Measurements from ENCODE around the gene JKAMP. TPM values are rescaled to one million over a fixed set of nuclear protein-coding genes. Genes with fewer than 3 reads are reported as not detected.

The JKAMP gene
- total RNA-seq, 1 donor from 2014 or later: 39.5 TPM

- H3K27ac Mint-ChIP-seq: no peak overlapping the region
- no peak for DNase-seq (ENCODE audit: extremely low spot score, unreplicated experiment)
- no peaks in the 10 kb centered on the region for H3K36me3 Mint-ChIP-seq
- H3K4me1 Mint-ChIP-seq (ENCODE audit: unreplicated experiment): no peaks in the 10 kb centered on the region
- no peaks in the 10 kb centered on the region for H3K9me3 Mint-ChIP-seq
- TF ChIP-seq CTCF (conservative IDR thresholded peaks at IDR 0.05): no peak
- H3K27me3 Mint-ChIP-seq: no peaks in the 10 kb centered on the region
- no peak overlapping the region for H3K4me3 Mint-ChIP-seq
Observed at GRCh38 chr14:59510001-59510400, 25.7 kb downstream of the JKAMP start.

- Mint-ChIP-seq H3K4me3 (no peak overlapping the region), H3K36me3 (no peaks in the 10 kb centered on the region), H3K27ac (no peak overlapping the region), H3K27me3 (no peaks in the 10 kb centered on the region), H3K9me3 (no peaks in the 10 kb centered on the region), H3K4me1 (ENCODE audit: unreplicated experiment) (no peaks in the 10 kb centered on the region)
- no peak for DNase-seq (ENCODE audit: extremely low spot score, unreplicated experiment)
- no peak for TF ChIP-seq CTCF (conservative IDR thresholded peaks at IDR 0.05)
Observed at GRCh38 chr14:59510966-59511365, 26.6 kb downstream of the JKAMP start.

GRCh38 chr14:59511916-59512575 lies 27.7 kb downstream of the JKAMP start:
- Mint-ChIP-seq H3K4me1 (ENCODE audit: unreplicated experiment) (no peaks in the 10 kb centered on the region), H3K27me3 (no peaks in the 10 kb centered on the region), H3K27ac (no peak overlapping the region), H3K36me3 (no peaks in the 10 kb centered on the region), H3K9me3 (no peaks in the 10 kb centered on the region), H3K4me3 (no peak overlapping the region)
- peak; percentile 79 for TF ChIP-seq CTCF (conservative IDR thresholded peaks at IDR 0.05)
- DNase-seq (ENCODE audit: extremely low spot score, unreplicated experiment): no peak

- Mint-ChIP-seq H3K27me3 (peaks cover 3% of the 10 kb centered on the region), H3K9me3 (no peaks in the 10 kb centered on the region), H3K4me1 (ENCODE audit: unreplicated experiment) (no peaks in the 10 kb centered on the region), H3K4me3 (no peak overlapping the region), H3K27ac (no peak overlapping the region), H3K36me3 (no peaks in the 10 kb centered on the region)
- TF ChIP-seq CTCF (conservative IDR thresholded peaks at IDR 0.05): no peak
- DNase-seq (ENCODE audit: extremely low spot score, unreplicated experiment): no peak
Observed at GRCh38 chr14:59520224-59520623, 35.9 kb downstream of the JKAMP start.

- H3K27ac Mint-ChIP-seq: no peak overlapping the region
- H3K9me3 Mint-ChIP-seq: no peaks in the 10 kb centered on the region
- no peaks in the 10 kb centered on the region for H3K36me3 Mint-ChIP-seq
- peaks cover 3% of the 10 kb centered on the region for H3K27me3 Mint-ChIP-seq
- H3K4me3 Mint-ChIP-seq: no peak overlapping the region
- no peaks in the 10 kb centered on the region for H3K4me1 Mint-ChIP-seq (ENCODE audit: unreplicated experiment)
- no peak for DNase-seq (ENCODE audit: extremely low spot score, unreplicated experiment)
- no peak for TF ChIP-seq CTCF (conservative IDR thresholded peaks at IDR 0.05)
Observed at GRCh38 chr14:59529189-59529588, 44.9 kb downstream of the JKAMP start.

GRCh38 chr14:59530349-59530748 lies 46.0 kb downstream of the JKAMP start:
- no peak for TF ChIP-seq CTCF (conservative IDR thresholded peaks at IDR 0.05)
- peaks cover 3% of the 10 kb centered on the region for H3K27me3 Mint-ChIP-seq
- peaks cover 5% of the 10 kb centered on the region for H3K4me1 Mint-ChIP-seq (ENCODE audit: unreplicated experiment)
- H3K4me3 Mint-ChIP-seq: no peak overlapping the region
- no peaks in the 10 kb centered on the region for H3K36me3 Mint-ChIP-seq
- no peak overlapping the region for H3K27ac Mint-ChIP-seq
- no peak for DNase-seq (ENCODE audit: extremely low spot score, unreplicated experiment)
- no peaks in the 10 kb centered on the region for H3K9me3 Mint-ChIP-seq

All from type B pancreatic cell (in vitro differentiated cells).